HepG2 (cell line): ENCODE results near the gene HDAC10.

Experiments used
- POLR2AphosphoS5 ChIP-seq: IDR thresholded peaks from 2 replicates; pipeline ENCODE4 v1.6.1; 2012; ENCODE audit warnings: low read depth, low read length
- YY1 ChIP-seq: IDR thresholded peaks from 2 replicates; pipeline ENCODE4 v1.6.1; 2011; ENCODE audit warnings: low read length, low read depth, moderate library complexity, mild to moderate bottlenecking; ENCODE audit not compliant: insufficient read depth, insufficient replicate concordance
- ZNF788 ChIP-seq: sonication (generic); formaldehyde crosslinking; IDR thresholded peaks from 2 replicates; pipeline ENCODE4 v1.5.0; 2020; ENCODE audit warnings: mild to moderate bottlenecking, missing genetic modification reagents, borderline replicate concordance

GRCh38 chr22:50250555-50251476 lies at the start of gene HDAC10:
- no peak; the same call in none of the 2 replicates for TF ChIP-seq ZNF788 (CRISPR knock-in tag)
- peak; percentile 58 for TF ChIP-seq YY1
- TF ChIP-seq POLR2AphosphoS5 = peak; percentile 52; the same call in 1 of the 2 replicates
